NCI-H524 treated with DMSO at 0.1 percent for 48 hours (cell line): ENCODE results near the gene ATG2A.

ENCODE experiments used
- DNase-seq: peaks from one replicate; lab custom pipeline; 2025; lab: John Stamatoyannopoulos, UW

The ATG2A gene

DNA sequence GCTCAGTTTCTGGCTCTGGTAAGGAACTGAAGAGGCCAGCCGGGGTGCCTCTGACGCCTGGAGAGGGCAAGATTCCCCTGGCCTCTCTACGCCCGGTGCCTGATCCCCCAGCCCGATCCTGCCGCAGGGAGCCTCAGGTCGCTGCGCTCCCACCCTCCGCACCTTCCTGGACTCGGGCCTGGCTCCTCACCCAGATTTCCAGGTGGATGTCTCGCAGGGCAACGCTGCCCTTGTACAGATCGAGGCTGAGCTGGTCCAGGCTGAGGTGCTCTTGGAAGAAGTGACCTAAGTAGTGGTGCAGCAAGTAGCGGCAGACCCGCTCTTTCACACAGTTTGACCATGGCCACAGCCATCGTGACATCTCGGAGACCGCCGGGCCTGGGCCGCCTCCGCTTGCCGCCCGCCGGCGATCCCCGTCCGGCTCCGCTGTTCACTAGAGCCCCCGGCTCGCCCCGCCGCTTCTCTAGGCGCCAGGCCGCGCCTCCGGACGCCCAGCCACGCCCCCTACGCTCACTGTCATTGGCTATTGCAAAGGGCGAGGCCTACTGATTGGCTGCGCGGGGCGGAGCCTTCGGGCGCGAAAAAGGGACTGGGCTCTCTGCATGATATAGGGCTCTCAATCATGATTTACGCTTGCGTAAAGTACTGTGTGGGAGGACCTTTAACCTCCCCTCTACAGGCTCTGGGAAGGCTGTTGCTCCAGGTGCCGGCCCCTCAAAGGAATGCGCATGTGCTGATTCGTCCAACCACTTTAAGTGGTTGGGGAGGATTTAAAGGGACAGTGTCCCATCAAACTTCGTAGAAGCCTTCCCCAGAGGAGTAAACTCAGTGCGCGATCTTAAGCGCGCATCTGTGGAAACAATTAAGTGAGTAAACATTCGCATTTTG, at the start of gene ATG2A:
ATG2A (minus strand) TSS at position 435 of the 888 bp plus-strand sequence; CDS start at position 361, 74 bp downstream.
- DNase-seq = peak; percentile 98

DNA sequence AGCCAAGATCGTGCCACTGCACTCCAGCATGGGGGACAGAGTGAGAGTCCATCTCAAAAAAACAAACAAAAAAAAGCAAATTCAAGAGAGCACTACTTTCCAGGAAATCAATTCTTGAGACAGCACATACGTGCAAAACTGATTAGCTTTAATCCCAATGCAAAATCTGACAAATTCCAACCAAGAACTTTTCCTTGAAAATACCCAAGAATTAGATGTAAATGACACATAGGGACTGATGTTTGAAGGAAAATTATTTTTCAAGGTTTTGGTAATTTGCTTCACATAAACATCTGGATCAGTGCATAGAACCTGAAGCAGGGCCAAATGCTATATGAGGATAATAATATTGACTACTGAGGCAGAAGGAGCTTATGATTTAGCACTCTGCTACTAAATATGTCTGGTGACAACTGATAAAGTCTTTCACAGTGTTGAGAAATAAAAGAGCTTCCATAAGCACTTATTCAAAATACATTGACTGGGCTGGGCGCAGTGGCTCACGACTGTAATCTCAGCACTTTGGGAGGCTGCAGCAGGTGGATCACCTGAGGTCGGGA, 46.1 kb upstream of the ATG2A start:
- DNase-seq = no peak

DNA sequence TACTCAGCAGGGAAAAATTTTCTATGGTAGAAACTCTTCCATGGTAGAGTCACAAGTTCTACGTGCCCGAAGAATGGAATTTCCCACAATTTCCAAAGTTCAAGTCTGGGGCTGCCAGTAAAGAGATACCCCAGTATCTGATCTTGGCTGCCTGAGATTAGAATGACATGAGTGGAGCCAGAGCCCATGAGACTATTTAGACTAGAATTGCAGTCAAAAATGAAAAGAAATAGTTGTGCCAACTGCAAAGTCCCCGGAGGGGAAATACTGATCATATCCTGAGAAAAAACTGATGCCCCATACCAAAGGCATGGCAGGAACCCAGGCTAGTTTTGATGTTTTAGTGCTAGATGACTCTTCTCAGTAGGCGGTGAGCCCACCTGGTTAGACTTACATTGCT, 43.7 kb upstream of the ATG2A start:
- no peak for DNase-seq

DNA sequence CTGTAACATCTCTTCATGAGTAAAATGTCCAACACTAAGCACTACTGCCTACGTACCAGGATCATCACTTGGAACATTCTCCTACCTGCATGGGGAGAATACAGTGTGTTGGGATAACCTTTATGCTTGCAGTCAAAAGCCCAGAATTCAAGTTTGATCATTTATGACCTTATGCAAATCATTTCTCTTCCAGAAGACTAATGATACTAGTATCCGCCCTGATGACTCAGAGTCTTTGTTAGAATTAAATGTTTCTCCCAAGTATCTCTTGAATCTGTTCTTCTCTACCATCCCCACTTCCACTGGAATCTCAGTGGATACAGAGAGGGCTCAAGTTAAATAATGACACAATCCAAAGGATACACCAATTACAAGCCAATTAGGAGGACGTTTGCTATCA, 42.5 kb upstream of the ATG2A start:
- DNase-seq = no peak

DNA sequence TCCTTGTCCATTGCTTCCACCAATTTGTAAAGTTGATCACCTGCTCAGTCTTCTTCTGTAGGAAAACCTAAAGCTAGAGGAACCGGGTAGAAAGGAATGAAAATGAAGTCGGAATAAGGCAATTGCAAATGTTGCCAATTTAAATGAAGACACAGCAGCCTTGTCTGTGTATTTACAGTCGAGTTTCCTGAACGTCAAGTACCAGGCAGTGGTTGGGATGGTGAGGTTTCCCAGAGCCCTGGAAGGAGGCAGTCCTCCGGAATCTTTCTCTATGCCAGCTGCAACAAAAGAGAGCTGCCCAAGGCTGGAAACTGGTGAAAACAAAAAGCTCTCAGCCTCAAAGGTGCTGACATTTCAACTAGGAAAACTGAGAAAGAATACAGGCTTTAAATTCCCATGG, 37.2 kb upstream of the ATG2A start:
- DNase-seq = no peak

DNA sequence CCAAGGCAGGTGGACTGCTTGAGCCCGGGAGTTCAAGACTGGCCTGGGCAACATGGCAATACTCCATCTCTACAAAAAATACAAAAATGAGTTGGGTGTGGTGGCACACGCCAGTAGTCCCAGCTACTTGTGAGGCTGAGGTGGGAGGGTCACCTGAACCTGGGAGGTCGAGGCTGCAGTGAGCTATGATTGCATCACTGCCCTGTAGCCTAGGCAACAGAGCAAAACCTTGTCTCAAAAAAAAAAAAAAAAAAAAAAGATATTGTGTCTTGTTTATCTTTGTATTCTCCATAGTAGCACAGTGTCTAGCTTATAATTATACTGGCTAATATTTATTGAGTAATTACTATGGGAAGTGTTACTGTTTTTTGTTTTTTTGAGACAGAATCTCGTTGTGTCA, 34.5 kb upstream of the ATG2A start:
- no peak for DNase-seq

DNA sequence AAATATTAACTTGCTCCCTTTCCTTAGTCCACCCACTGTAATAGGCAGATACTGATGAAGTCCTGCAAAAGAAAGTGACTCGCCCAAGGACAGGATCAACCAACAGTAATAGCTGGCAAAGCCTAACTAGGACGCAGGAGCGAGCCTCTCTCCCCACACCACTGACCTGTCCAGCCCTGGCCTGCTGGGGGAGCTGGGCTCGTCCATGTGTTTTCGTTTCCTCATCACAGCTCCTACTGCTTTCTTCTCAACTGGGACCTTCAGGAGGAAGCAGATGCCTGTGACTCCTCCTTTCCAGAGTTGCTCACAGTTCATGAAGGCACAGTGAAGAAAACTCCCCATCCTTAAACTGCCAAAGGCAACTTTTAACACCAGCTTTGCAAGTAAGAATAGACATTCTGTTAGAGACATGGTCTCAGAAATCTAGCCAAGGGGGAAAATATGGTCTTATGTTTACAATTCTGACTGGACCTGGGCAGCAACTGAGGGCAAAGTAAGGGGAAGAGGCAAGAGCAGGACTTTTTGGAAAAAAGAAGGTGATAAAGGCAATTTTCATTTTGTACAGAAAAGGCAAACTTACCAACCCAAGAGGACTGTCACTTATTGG, 30.3 kb upstream of the ATG2A start:
- no peak for DNase-seq

DNA sequence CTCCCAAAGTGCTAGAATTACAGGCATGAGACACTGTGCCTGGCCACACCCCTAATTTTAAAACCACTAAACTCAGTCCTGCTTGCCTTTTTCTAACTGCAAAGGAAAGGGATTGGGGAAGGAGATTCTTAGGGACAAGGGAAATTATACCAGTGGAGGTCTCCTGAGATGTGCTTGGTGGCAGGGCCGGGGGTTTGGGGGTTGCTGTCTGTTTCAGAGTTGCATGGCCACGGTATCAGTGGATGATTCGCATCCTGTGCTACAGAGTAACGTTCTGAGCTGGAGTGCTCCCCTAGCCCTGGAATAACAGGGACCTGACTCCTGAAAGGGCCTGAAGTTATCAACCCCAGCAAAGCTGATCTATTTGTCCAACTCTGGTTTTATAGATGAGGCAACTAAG, 19.5 kb upstream of the ATG2A start:
- DNase-seq = no peak

DNA sequence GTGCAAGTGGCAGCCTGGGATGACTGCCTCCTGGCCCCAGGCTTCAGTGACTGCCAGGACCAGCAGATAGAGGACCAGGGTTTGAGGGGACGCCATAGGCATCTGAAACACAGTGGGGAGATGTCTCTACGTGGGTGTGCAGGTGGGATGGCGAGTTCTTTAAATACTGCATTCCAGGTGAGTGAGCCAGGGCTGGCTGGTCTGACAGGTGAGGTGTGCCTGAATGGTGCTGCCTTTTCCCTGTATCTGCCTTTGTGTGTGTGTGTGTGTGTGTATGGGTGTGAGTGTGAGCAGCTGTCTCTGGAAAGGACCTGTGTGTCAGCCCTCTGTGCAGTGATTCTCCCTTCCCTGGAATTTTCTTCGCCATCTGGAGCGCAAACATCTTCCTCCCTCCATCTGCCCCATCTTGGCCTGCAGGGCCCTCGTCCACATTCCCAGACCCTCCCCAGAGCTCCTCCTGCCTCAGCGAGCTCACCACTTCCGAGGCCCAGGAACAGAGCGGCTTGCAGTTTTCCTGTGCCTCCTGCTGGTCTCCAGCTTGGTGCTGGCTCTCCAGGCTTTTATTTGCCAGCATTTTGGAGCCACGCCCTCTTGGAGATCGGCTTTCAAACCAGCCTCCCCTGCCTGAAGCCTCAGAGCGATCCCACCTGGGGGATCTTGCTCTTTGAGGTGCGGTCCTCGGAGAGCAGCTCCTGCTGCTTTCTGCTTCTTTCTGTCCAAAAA, 18.5 kb upstream of the ATG2A start, which contains the start of gene GPHA2:
GPHA2 (minus strand) TSS at position 535 of the 723 bp plus-strand sequence; CDS start at position 102, 433 bp downstream.
- peak; percentile 18 for DNase-seq

DNA sequence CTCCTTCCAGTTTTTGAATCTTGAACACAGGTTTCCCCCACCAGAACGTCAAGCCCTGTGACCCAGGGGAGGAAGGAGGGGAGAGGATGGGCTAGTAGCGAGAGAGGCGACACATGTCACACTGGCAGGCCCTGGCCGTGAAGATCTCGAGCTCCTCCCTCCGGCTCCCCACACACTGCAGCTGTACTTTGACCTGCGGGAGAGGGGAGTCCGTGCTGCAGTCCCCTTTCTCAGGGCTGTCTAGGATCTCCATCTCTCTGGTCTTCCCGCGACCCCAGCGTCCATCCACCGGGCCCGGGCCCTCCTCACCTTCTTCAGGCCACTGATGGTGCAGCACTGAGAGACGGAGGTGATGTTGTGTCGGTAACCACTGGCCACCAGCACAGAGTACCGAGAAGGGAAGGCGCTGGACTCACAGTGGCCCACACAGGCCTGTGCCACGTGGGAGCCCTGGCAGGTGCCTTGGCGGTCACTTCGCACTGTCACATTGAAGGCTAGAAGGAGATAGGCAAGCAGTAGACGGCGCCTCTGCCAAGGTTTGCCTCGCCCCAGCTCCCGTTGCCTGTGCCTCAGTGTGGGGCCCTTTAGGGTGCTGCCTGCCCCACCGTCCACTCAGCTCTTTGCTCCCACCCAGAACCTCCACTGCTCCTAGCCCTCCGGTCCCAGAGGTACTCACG, 17.8 kb upstream of the ATG2A start:
- no peak for DNase-seq

DNA sequence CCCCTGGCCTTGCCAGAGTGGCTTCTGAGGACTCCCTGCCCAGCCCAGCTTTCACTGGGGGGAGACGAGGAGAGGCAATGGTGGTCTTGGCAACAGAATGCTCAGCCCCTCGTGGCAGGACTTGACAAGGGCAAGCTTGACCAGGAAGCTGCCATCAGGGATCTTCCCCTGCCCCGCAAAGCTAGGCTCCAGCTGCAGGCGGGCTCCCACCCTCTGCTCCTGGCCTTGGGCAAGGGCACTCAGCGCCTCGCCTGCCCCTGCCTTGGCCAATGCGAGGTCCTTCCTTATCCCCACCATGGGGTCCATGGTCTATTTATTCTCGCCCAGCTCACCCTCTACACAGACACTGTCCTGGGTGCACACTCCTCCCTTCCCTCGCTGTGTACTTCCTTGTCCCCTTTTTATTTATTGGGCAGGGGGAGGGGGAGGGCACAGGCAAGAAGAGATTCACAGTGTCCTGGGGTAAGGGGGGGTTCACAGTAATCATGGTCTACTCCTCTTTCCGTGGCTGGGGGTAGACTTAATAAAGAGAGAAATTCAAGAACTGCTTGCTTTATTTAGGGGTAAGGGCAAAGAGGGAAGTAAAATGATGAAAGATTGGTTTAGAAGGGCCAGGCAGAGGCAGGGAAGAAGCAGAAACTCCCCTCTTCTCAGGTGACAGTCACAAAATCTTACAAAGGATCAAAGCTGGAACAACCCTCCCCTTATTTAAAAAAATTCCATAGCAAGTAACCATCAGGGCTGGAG, 17.1 kb upstream of the ATG2A start:
- no peak for DNase-seq

DNA sequence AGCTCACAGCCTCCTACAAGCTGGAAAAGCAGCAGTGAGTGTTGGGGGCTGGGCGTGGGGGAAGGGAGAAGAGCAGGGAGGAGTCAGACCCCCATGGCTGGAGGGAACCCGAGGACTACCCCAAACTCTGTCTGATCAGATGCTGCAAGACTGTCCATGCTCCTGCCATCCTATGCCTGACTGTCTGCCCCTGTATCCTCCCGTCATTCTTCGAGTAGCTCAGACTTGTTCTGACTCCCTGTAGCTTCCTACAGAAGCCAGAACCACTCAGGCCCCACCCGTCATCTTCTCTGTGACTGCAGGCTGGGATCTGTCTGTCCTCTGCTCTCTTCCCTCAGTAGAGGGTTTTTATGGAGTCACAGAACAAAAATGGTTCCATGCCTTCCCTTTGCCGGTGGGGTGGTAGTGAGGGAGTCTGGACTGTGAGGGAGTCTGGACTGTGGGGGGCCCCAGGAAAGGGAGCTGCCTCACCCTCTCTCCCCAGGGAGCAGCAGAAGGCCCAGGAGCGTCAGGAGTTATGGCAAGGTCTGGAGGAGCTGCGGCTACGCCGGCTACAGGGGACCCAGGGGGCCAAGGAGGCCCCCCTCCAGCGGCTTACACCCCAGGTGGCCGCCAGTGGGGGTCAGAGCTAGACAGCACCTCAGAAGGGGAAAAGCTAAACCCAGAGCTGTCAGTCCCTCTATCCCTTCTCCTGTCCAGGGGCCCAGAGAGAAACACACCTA, 16.4 kb upstream of the ATG2A start:
- DNase-seq = no peak

DNA sequence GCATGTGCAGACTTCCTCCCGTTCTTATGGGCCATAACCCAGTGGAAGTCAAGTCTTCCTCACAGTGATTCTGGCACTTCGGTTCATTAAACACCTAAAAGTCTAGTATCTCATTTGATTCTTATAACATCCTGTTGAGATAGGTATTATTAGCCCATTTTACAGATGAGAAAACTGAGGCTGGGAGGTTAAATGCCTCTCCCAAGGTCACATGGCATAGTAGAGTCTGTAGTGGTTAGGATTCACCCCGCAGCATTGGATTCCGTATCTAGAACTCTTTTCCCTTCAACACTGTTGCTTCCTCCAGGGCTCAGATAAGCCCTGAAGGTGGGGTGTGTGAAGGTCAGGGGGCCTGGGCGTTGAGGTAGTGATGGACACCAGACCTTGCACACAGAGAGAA, 15.3 kb upstream of the ATG2A start:
- DNase-seq = no peak

DNA sequence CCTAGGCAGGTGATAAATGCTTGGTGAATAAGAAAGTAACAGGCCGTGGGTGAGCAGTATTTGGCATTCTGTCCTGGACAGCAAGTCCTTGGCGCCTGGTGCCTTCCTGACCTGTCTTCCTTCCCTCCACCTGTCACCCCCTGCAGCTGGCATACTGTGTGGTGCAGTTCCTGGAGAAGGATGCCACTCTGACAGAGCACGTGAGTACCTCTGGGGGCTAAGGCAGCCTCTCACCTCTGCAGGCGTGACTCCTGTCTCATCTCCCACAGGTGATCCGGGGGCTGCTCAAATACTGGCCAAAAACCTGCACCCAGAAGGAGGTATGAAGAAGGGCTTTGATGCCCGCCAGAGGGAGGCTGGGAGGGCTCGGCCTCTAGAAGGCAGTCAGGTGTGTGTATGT, 14.3 kb upstream of the ATG2A start:
- DNase-seq = no peak

DNA sequence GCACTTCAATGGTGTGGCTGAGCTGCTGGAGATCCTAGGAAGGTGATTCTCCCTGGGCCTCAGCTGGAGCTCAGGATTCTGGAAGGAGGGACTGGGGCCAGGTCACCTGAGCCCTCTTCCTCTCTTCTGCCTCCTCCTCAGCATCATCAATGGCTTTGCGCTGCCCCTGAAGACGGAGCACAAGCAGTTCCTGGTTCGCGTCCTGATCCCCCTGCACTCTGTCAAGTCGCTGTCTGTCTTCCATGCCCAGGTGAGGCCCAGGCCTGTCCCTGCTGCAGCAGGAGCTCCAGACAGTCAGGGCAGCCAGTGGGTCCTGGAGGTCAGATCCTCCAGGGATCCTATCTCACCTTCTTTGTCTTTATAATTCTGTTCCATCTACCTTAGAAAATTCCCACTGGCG, 13.3 kb upstream of the ATG2A start:
- no peak for DNase-seq

DNA sequence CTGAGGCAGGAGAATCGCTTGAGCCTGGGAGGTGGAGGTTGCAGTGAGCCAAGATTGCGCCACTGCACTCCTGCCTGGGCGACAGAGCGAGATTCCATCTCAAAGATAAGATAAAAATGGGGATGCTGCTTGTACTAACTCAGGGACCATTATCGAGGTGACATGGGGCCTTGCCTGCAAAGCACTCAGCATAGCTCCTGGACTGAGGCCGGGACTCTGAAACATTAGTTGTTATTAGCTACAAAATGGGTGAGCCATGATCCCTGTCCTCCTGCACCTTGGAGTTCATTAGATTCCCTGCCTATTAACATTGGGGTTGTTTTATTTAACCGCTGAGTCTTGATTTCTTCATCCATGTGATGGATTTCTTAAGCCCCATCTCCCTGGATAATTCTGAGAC, 12.6 kb upstream of the ATG2A start:
- DNase-seq = no peak

DNA sequence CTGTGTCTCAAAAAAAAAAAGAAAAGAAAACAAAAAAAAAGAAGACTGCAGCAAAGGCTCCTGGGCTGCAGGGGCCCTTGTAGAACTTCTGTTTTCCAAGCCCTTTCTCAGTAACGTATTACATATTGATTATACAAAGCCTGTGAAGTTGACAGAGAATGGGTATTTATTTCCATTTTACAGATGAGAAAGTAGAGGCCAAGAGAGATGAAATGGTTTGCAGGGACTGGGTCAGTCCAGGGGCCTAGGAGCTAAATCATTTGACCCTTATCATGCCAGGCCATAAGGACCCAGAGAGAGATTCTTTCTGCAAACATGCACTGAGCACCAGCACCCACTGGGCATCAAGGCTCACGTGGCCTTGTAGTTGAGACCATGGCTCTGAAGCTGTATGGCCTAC, 11.9 kb upstream of the ATG2A start:
- no peak for DNase-seq

DNA sequence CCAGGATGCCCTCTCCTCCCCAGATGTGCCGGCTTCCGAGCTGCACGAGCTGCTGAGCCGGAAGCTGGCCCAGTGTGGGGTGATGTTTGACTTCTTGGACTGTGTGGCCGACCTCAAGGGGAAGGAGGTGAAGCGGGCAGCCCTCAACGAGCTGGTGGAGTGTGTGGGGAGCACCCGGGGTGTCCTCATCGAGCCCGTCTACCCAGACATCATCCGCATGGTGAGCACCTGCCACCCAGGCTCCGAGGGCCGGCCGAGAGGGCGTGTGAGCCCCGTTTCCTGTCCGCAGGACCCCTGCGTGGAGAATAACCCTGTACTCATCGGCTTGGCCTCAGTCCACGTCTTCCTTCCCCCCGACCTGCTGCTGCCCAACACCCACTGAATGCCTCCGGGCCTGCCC, 9.7 kb upstream of the ATG2A start:
- no peak for DNase-seq

DNA sequence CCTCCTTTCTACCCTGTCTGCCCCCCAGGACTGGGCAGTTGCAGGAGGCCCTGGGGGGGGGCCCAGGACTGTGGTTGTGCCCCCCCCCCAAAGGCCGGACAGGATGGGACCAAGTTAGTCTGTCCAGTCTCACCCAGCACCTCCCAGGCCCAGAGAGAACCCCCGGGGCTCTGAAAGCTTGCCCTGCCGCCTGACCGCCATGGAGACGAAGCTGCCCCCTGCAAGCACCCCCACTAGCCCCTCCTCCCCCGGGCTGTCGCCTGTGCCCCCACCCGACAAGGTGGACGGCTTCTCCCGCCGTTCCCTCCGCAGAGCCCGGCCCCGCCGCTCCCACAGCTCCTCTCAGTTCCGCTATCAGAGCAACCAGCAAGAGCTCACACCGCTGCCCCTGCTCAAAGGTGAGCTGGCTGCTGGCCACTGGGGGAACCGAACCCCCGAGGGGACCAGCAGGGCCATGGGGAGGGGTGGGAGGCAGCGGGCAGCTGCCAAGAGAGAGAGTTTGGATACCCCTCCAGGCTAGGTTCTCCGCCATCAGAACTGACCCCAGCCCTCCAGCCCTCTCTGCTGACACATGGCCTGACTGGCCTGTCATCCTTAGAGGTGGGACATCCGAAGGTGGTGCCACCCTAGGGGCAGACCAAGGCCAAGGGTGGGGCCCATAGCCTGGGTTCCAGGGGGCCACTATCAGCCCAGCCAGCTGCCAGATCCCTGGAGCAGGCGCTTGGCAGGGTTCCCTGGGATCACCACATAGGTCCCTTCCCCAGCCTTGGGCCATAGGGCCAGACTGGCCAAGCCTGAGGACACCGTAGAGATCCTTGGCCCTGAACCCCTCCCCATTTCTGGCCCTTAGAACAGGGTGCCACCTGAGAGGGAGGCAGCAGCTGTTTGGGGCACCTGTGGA, 8.8 kb upstream of the ATG2A start:
- no peak for DNase-seq

DNA sequence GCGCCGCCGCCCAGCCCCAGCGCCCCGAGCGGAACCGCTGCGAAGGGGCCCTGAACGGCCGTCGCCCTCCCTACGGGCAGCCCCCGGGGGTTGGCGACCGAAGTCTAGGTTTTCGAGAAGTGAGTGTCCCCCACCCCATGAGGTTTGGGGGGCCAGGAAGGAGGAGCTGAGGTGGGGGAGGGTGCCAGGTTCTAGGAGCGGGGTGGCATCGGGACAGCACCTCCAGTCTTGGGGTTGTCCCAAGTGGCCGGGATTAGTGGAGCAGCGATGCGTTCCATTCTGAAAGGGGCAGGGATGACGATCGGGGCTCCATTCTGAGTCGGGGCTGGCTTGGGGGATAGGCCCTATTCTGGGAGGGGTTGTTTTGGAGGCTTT, 7.9 kb upstream of the ATG2A start:
- DNase-seq = no peak
